ENCODE measurements around the gene GRSF1.

DNA sequence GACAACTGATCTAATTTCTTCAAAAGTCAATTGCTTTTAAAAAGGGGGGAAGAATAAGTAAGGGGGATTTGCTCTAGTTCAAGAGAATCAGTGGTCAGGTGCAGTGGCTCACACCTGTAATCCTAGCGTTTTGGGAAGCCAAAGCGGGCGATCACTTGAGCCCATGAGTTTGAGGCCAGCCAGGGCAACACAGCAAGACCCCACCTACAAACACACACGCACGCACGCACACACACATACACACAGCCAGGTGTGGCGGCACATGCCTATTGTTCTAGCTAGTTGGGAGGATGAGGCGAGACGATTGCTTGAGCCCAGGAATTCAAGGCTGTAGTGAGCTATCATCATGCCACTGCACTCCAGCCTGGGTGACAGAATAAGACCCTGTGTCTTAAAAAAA lies 9.6 kb downstream of the GRSF1 start:
- TF ChIP-seq POLR2A (IDR thresholded peaks at IDR 0.05; ENCODE audit: low read depth, low read length) = no peak
- no peak for TF ChIP-seq TAF1 (IDR thresholded peaks at IDR 0.05; ENCODE audit: low read depth, low read length)
- no peak for TF ChIP-seq SPI1 (IDR thresholded peaks at IDR 0.05; ENCODE audit: low read depth, low read length)
- no peak for TF ChIP-seq POLR2AphosphoS5 (IDR thresholded peaks at IDR 0.05; ENCODE audit: low read depth, low read length)
- no peak for TF ChIP-seq PAX5 (IDR thresholded peaks at IDR 0.05; ENCODE audit: insufficient read depth, low read length, severe bottlenecking)
